CMK (cell line): ENCODE results near the gene CSNK1A1.
"Not testable (repeated sequence)": the region's sequence is repeated elsewhere in the genome, so short reads cannot be mapped to it uniquely, and the experiment has no call there.

Source experiments
- DNase-seq: peaks from one replicate; pipeline ENCODE4 v3.0.0-alpha.2; 2010; ENCODE audit warnings: low read depth

Gene CSNK1A1

GRCh38 chr5:149490599-149491485 lies 60.4 kb downstream of the CSNK1A1 start:
- no peak for DNase-seq

- DNase-seq, result no peak
These were observed 61.6 kb downstream of the CSNK1A1 start for GRCh38 chr5:149489605-149490037.

- DNase-seq, result no peak
These were observed 62.5 kb downstream of the CSNK1A1 start for GRCh38 chr5:149488645-149489306.

GRCh38 chr5:149487672-149488071 lies 63.6 kb downstream of the CSNK1A1 start:
- DNase-seq, result no peak

- no peak for DNase-seq
These were observed 64.3 kb downstream of the CSNK1A1 start for GRCh38 chr5:149486726-149487635.

- no peak for DNase-seq
These were observed 65.3 kb downstream of the CSNK1A1 start for GRCh38 chr5:149485655-149486615.

- no peak for DNase-seq
These were observed 69.8 kb downstream of the CSNK1A1 start for GRCh38 chr5:149481485-149481884.

- no peak for DNase-seq
These were observed 72.5 kb downstream of the CSNK1A1 start for GRCh38 chr5:149478761-149479160.

- DNase-seq, result no peak
These were observed 75.5 kb downstream of the CSNK1A1 start for GRCh38 chr5:149475777-149476176.

- no peak for DNase-seq
These were observed 77.0 kb downstream of the CSNK1A1 start for GRCh38 chr5:149474198-149474597.

GRCh38 chr5:149473441-149473840 lies 77.8 kb downstream of the CSNK1A1 start:
- DNase-seq, result no peak

- no peak for DNase-seq
These were observed 78.8 kb downstream of the CSNK1A1 start for GRCh38 chr5:149472399-149472798.

- DNase-seq, result no peak
These were observed 79.6 kb downstream of the CSNK1A1 start for GRCh38 chr5:149471406-149472183.

- DNase-seq, result no peak
These were observed 80.3 kb downstream of the CSNK1A1 start for GRCh38 chr5:149470942-149471341.

- DNase-seq, result peak; percentile 68
These were observed 84.7 kb downstream of the CSNK1A1 start for GRCh38 chr5:149466457-149466972.

- DNase-seq, result no peak
These were observed 86.3 kb downstream of the CSNK1A1 start for GRCh38 chr5:149464796-149465489.

GRCh38 chr5:149461907-149462306 lies 89.3 kb downstream of the CSNK1A1 start:
- DNase-seq, result not testable (repeated sequence)

GRCh38 chr5:149459891-149460290 lies 91.3 kb downstream of the CSNK1A1 start:
- DNase-seq, result no peak

- no peak for DNase-seq
These were observed 93.9 kb downstream of the CSNK1A1 start for GRCh38 chr5:149457393-149457763.
